ENCODE measurements around the gene CRISP2.

Gene CRISP2

DNA sequence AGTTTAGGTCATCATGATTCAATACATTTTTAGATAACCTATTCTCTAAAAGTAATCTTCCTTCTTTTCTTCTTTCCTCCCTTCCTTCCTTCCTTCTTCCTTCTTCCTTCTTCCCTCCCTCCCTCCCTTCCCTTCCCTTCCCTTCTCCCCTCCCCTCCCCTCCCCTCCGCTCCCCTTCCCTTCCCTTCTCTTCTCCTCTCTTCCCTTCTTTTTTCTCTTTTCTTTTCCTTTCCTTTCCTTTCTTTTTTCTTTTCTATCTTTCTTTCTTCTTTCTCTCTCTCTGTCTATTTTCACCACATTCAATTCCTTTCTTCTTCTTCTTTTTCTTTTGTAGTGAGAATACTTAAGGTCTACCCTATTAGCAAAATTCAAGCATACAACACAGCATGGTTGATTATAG, 59.4 kb downstream of the CRISP2 start:
- DNase-seq: no peak

DNA sequence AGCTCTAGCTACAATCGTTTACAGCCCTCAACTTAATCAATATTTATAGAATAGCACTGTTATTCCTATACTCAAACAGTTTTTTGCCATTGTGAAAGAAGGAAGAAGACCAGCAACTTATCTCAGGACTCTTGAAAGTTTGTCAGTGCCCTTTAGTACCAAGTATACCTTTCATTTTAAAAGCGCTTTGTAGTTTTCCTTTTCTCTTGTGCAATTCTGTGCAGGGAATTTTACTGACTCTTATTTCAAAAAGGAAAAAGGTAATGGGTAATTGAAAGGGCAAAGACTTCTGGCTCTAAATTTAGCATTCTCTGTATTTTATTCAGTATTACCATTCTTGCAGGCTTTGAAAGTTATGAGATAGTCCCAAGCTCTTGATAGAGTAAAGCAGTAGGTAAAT, 59.9 kb downstream of the CRISP2 start:
- DNase-seq: no peak

DNA sequence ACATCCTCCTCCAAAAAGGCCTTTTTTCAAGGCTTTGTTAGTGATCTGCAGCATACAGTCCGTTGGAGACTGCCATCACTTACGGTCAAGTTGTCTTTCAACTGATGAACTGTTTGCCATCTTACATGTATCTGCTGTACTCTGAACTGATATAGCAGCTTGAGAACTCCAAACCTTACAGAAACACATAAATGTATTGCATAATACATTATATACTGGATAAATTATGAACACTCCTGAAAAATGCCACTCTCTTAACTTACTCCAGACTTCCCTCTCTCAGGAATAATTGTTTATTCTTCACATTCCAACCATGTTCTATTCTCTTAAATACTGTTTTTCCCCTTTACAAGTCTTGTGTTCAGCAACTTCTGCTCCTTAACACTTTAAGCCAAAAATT, 62.1 kb downstream of the CRISP2 start:
- no peak for DNase-seq

DNA sequence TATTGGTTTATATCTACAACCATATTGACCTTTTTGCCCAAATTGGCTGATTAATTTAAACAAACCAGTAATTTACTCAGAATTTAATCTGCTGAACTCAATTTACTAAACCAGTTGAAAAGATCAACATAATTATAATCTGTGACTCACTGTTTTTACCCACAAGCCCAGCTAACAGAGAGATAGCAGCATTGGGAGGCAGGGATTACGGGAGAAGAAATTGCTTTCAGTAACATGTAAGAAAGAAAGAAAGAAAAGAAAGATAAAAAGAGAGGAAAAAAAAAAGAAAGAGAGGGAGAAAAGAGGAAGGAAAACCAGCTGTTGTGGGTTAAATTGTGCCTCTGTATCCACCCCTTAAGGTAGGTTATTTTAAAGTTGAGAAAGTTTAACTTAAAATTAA, 63.4 kb downstream of the CRISP2 start:
- no peak for DNase-seq

DNA sequence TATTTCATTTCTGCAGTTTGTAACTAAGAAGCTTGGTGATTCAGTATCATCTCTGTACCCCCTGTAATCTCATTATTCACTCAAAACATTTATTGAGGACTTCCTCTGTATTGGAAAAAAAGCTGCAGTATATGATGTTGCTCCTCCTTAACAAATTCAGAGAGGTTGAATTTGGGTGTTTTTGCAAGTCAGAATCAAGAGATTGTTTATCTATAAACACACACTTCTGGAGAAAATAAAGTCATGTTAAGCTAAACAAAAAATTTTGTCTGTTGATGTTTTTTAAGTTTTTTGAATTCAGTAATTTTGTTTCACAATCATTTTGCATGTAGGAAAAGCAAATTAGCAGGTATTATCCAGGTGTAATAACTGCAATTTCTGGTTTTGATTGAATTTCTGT, 65.3 kb downstream of the CRISP2 start:
- DNase-seq: no peak

DNA sequence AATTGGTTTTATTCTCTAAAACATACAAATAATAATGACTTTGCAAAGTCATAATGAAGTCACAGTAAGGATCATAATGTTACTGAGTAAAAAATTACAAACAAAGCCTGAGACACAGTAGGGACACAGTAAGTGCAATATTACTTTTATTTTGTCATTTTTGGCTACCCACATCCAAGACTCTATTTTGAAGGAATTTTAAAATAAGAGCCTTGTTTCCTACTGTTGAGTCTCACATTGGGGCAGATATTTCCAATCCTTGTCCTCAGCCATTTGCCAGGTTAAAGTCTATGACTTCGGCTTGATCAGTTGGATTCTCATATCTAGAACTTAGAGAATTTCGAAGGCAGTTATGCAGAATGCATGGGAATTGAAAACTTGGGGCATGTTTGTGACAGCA, 65.9 kb downstream of the CRISP2 start:
- no peak for DNase-seq

DNA sequence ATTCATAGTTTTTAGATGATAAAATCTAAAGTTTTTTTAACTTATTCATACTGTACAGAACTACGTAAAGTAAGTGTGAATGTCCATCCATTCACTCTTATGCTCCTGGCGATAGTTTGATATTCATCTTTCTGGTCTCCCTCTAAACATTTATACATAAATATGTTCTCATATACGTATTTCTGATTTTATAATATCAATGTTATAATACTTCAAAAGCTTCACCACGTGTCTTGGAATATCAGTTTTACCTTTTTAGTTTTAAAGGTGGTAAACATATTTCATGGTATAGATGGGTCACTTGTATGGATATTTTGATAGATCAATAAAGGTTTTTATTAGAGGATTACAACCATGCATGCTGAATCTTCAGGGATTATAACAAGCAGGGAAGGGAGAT, 66.4 kb downstream of the CRISP2 start:
- DNase-seq: no peak

DNA sequence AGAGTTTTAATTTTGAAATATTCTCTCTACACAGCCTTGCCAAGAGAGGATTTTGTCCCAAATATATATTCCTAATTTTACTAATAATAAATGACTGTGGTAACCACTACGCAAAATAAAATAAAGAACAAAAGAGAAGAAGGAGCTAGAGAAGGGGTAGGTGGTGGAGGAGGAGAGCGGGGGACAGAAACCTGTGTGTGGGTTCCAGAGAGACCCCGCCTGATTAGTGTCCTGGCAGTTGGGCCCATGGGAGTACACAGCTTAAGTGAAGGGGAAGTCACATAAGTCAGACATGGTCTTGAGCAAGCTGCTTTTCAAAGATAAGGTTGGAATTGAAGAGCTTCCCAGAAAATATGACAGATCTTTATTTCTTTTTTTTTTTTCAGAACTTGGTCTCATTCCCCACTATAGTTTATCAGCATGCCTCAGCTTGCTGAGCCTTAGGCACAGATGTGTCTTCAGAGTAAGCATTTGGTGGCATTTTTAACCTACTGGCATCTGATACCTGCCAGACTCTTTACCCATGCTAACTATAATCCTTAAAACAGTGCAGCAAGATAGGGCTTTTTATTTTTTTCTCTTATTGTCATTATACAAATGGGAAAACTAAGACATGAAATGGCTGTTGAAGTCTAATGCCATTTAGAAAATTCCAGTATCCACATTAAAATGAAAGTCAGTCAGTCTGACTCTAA, 67.1 kb downstream of the CRISP2 start:
- DNase-seq: no peak

DNA sequence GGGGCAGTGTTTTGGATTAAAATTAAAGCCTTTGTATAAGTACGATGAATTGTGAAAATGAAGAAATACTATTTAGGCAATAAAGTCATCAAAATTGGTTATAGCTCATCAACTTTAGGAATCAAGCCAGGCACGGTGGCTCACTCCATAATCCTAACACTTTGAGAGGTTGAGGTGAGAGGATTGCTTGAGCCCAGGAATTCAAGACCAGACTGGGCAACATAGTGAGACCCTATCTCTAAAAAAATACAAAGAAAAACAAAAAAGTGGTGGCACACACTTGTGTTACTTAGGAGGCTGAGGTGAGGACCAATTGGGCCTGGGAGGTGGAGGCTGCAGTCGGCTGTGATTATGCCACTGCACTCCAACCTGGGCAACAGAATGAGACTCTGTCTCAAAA, 68.2 kb downstream of the CRISP2 start:
- DNase-seq: no peak

All from fibroblast of skin of abdomen (primary cell).